Left ventricle myocardium inferior (tissue), 1 donor: Measurements from ENCODE around the gene TCTN1. TPM values are rescaled to one million over a fixed set of nuclear protein-coding genes. Genes with fewer than 3 reads are reported as not detected.
"Not testable (repeated sequence)": the region's sequence is repeated elsewhere in the genome, so short reads cannot be mapped to it uniquely, and the experiment has no call there.

Experiments
- DNase-seq: peaks from one replicate; pipeline ENCODE4 v3.0.0-alpha.2; 2020
- H3K27ac ChIP-seq: fragments of 200-600 bp; replicated peaks from 2 replicates; pipeline ENCODE4 v1.8.0; 2021
- H3K27me3 ChIP-seq: fragments of 200-600 bp; 2 replicates; pipeline ENCODE4 v1.8.0; 2021; ENCODE audit warnings: low read depth
- H3K36me3 ChIP-seq: fragments of 200-600 bp; 2 replicates; pipeline ENCODE4 v1.8.0; 2021
- H3K4me1 ChIP-seq: fragments of 200-600 bp; 2 replicates; pipeline ENCODE4 v1.8.0; 2021
- H3K4me3 ChIP-seq: fragments of 200-600 bp; 2 replicates; pipeline ENCODE4 v1.8.0; 2021; ENCODE audit warnings: mild to moderate bottlenecking, moderate library complexity
- H3K9me3 ChIP-seq: fragments of 200-600 bp; replicated peaks from 2 replicates; pipeline ENCODE4 v1.8.0; 2021
- CTCF ChIP-seq: fragments of 200-600 bp; IDR thresholded peaks from 2 replicates; pipeline ENCODE4 v1.8.0; 2021; ENCODE audit warnings: antibody characterized with exemption, mild to moderate bottlenecking, borderline replicate concordance
- intact Hi-C: fragments of 100-400 bp; cut with micrococcal nuclease; formaldehyde crosslinking; loops from one replicate; pipeline ENCODE4 v1.11.0; 2022
- total RNA-seq: library from RNA; stranded (reverse); fragmentation: NEBNext Ultra II Directional; extraction: Animal tissue kit (Norgen Biotek cat#: 25700); gene quantifications from one replicate; pipeline ENCODE4 v1.2.1, GENCODE V29; 2021
- donor health status: DM: no; HTN: yes; CAD: no; lungs with severe emphysema.

TCTN1 gene
- total RNA-seq, 1 donor from 2014 or later: 21.6 TPM

- no peak for DNase-seq
- Histone ChIP-seq H3K4me3 (no peak overlapping the region), H3K9me3 (no peaks in the 10 kb centered on the region), H3K27me3 (no peaks in the 10 kb centered on the region), H3K36me3 (peaks cover 55% of the 10 kb centered on the region), H3K27ac (no peak overlapping the region), H3K4me1 (peaks cover under 1% of the 10 kb centered on the region)
- no peak for TF ChIP-seq CTCF
- intact Hi-C loops: no loop called here
Measured at GRCh38 chr12:110647631-110648040, 33.7 kb downstream of the TCTN1 start.

- no peak for TF ChIP-seq CTCF
- no peaks in the 10 kb centered on the region for H3K27me3 ChIP-seq
- intact Hi-C loops: no loop called here
- H3K4me3 ChIP-seq: no peak overlapping the region
- peaks cover 59% of the 10 kb centered on the region for H3K36me3 ChIP-seq
- H3K4me1 ChIP-seq: no peaks in the 10 kb centered on the region
- no peak overlapping the region for H3K27ac ChIP-seq
- H3K9me3 ChIP-seq: no peaks in the 10 kb centered on the region
- DNase-seq: no peak
Measured at GRCh38 chr12:110649341-110649847, 35.5 kb downstream of the TCTN1 start.

- H3K4me1 ChIP-seq, DNase-seq, H3K9me3 ChIP-seq, H3K27me3 ChIP-seq, intact Hi-C loops, H3K27ac ChIP-seq, H3K4me3 ChIP-seq: not testable (repeated sequence)
- peaks cover 47% of the 10 kb centered on the region for H3K36me3 ChIP-seq
Measured at GRCh38 chr12:110654238-110654637, 40.3 kb downstream of the TCTN1 start.

GRCh38 chr12:110656071-110656655 lies 42.2 kb downstream of the TCTN1 start:
- intact Hi-C loops: no loop called here
- no peak for TF ChIP-seq CTCF
- Histone ChIP-seq H3K36me3 (peaks cover 41% of the 10 kb centered on the region), H3K27me3 (no peaks in the 10 kb centered on the region), H3K9me3 (no peaks in the 10 kb centered on the region), H3K27ac (no peak overlapping the region), H3K4me1 (peaks cover 7% of the 10 kb centered on the region), H3K4me3 (no peak overlapping the region)
- DNase-seq: no peak

GRCh38 chr12:110657747-110658146 lies 43.8 kb downstream of the TCTN1 start:
- TF ChIP-seq CTCF: no peak
- H3K36me3 ChIP-seq: peaks cover 27% of the 10 kb centered on the region
- H3K27me3 ChIP-seq: no peaks in the 10 kb centered on the region
- no peak overlapping the region for H3K27ac ChIP-seq
- H3K4me3 ChIP-seq: no peak overlapping the region
- peaks cover 13% of the 10 kb centered on the region for H3K4me1 ChIP-seq
- no peaks in the 10 kb centered on the region for H3K9me3 ChIP-seq
- intact Hi-C loops: no loop called here
- DNase-seq: no peak

GRCh38 chr12:110658242-110658641 lies 44.3 kb downstream of the TCTN1 start:
- no peak overlapping the region for H3K27ac ChIP-seq
- intact Hi-C loops: no loop called here
- H3K9me3 ChIP-seq: no peaks in the 10 kb centered on the region
- TF ChIP-seq CTCF: no peak
- peaks cover 13% of the 10 kb centered on the region for H3K4me1 ChIP-seq
- peaks cover 24% of the 10 kb centered on the region for H3K36me3 ChIP-seq
- DNase-seq: no peak
- H3K27me3 ChIP-seq: no peaks in the 10 kb centered on the region
- no peak overlapping the region for H3K4me3 ChIP-seq
